GM21360 (cell line): ENCODE results near the gene WDR89.
"Not testable (repeated sequence)": the region's sequence is repeated elsewhere in the genome, so short reads cannot be mapped to it uniquely, and the experiment has no call there.

Experiments
- ATAC-seq: cut with Tn5 transposase; IDR thresholded peaks from one replicate; pipeline ENCODE4 v1.9.1; 2021; ENCODE audit warnings: mild to moderate bottlenecking, moderate library complexity; ENCODE audit not compliant: unreplicated experiment

Gene WDR89

GRCh38 chr14:63596998-63597658 lies 44.5 kb downstream of the WDR89 start:
- ATAC-seq: no peak

GRCh38 chr14:63594455-63595372 lies 47.0 kb downstream of the WDR89 start:
- no peak for ATAC-seq

GRCh38 chr14:63583046-63583445 lies 58.6 kb downstream of the WDR89 start:
- not testable (repeated sequence) for ATAC-seq

GRCh38 chr14:63581491-63581890 lies 60.2 kb downstream of the WDR89 start:
- ATAC-seq: no peak

- ATAC-seq: no peak
These were observed 63.4 kb downstream of the WDR89 start for GRCh38 chr14:63578300-63578699.

GRCh38 chr14:63573581-63573980 lies 68.1 kb downstream of the WDR89 start:
- ATAC-seq: no peak

GRCh38 chr14:63565448-63565847 lies 76.2 kb downstream of the WDR89 start:
- no peak for ATAC-seq

- ATAC-seq: no peak
These were observed 77.4 kb downstream of the WDR89 start for GRCh38 chr14:63564318-63564717.

GRCh38 chr14:63563370-63564026 lies 78.2 kb downstream of the WDR89 start:
- ATAC-seq: no peak

- no peak for ATAC-seq
These were observed 79.3 kb downstream of the WDR89 start for GRCh38 chr14:63562405-63562804.

- no peak for ATAC-seq
These were observed 86.1 kb downstream of the WDR89 start for GRCh38 chr14:63555572-63555971.

- ATAC-seq: no peak
These were observed 90.3 kb downstream of the WDR89 start for GRCh38 chr14:63551332-63551731.

GRCh38 chr14:63547798-63548335 lies 93.8 kb downstream of the WDR89 start:
- no peak for ATAC-seq
